Stromal cell of bone marrow (primary cell): ENCODE results near the gene TMPRSS5.
"Not testable (repeated sequence)": the region's sequence is repeated elsewhere in the genome, so short reads cannot be mapped to it uniquely, and the experiment has no call there.

Source experiments
- DNase-seq: peaks from one replicate; pipeline ENCODE4 v3.0.0-alpha.2; 2012; ENCODE audit warnings: low read depth

Gene TMPRSS5

GRCh38 chr11:113705871-113706655, at the start of gene TMPRSS5:
TMPRSS5 (minus strand) TSS chr11:113706308; CDS start chr11:113706224, 84 bp downstream.
- DNase-seq = no peak

GRCh38 chr11:113752932-113753331, 46.8 kb upstream of the TMPRSS5 start:
- no peak for DNase-seq

- no peak for DNase-seq
Measured at GRCh38 chr11:113736323-113736722, 30.2 kb upstream of the TMPRSS5 start.

- DNase-seq = no peak
Measured at GRCh38 chr11:113732092-113732491, 26.0 kb upstream of the TMPRSS5 start.

GRCh38 chr11:113730887-113731726, 25.0 kb upstream of the TMPRSS5 start:
- peak; percentile 60 for DNase-seq

- no peak for DNase-seq
Measured at GRCh38 chr11:113729456-113729855, 23.3 kb upstream of the TMPRSS5 start.

GRCh38 chr11:113728814-113729213, 22.7 kb upstream of the TMPRSS5 start:
- DNase-seq = no peak

- no peak for DNase-seq
Measured at GRCh38 chr11:113725913-113726312, 19.8 kb upstream of the TMPRSS5 start.

GRCh38 chr11:113725407-113725806, 19.3 kb upstream of the TMPRSS5 start:
- DNase-seq = no peak

- no peak for DNase-seq
Measured at GRCh38 chr11:113724778-113725177, 18.7 kb upstream of the TMPRSS5 start.

GRCh38 chr11:113723787-113724186, 17.7 kb upstream of the TMPRSS5 start:
- no peak for DNase-seq

- DNase-seq = no peak
Measured at GRCh38 chr11:113722934-113723333, 16.8 kb upstream of the TMPRSS5 start.

- no peak for DNase-seq
Measured at GRCh38 chr11:113722221-113722620, 16.1 kb upstream of the TMPRSS5 start.

GRCh38 chr11:113721462-113722066, 15.5 kb upstream of the TMPRSS5 start:
- no peak for DNase-seq

- DNase-seq = not testable (repeated sequence)
Measured at GRCh38 chr11:113720478-113720877, 14.4 kb upstream of the TMPRSS5 start.

- DNase-seq = no peak
Measured at GRCh38 chr11:113715882-113716625, 9.9 kb upstream of the TMPRSS5 start.

- DNase-seq = no peak
Measured at GRCh38 chr11:113715273-113715672, 9.2 kb upstream of the TMPRSS5 start.

- no peak for DNase-seq
Measured at GRCh38 chr11:113710989-113711388, 4.9 kb upstream of the TMPRSS5 start.

GRCh38 chr11:113703551-113703950, 2.6 kb downstream of the TMPRSS5 start:
- DNase-seq = not testable (repeated sequence)

GRCh38 chr11:113701491-113701890, 4.6 kb downstream of the TMPRSS5 start:
- DNase-seq = no peak

- no peak for DNase-seq
Measured at GRCh38 chr11:113698515-113698914, 7.6 kb downstream of the TMPRSS5 start.
